HEK293 (cell line): ENCODE results near the gene YAF2.

Source experiments
- CTCF ChIA-PET: fragments of 350-600 bp; formaldehyde crosslinking; extraction: SDS; loops from one replicate; lab custom pipeline; 2021; ENCODE audit warnings: antibody characterized with exemption; lab: Yijun Ruan, JAX
- POLR2A ChIA-PET: fragments of 300-600 bp; formaldehyde crosslinking; extraction: SDS; loops from one replicate; lab custom pipeline; 2020; ENCODE audit warnings: antibody characterized with exemption, inconsistent platforms; lab: Yijun Ruan, JAX
- H3K27ac ChIP-seq: fragments of 200-500 bp; sonication (Bioruptor generic); 2 replicates; pipeline ENCODE4 v1.5.1; 2014; ENCODE audit warnings: low read depth, low read length, control low read depth, inconsistent platforms; ENCODE audit errors: extremely low read depth
- H3K36me3 ChIP-seq, 2 experiments: fragments of 200-500 bp in 1 of 2; sonication (Bioruptor generic) in 1 of 2; 1 replicate in 1 of 2; 2 replicates in 1 of 2; pipeline ENCODE4 v1.5.1; 2014 to 2017; ENCODE audit warnings: inconsistent platforms in 2 of 2, low read length in 2 of 2; ENCODE audit not compliant: control insufficient read depth in 2 of 2, insufficient read depth in 1 of 2
- H3K4me1 ChIP-seq: fragments of 200-500 bp; sonication (Bioruptor generic); 2 replicates; pipeline ENCODE4 v1.5.1; 2014; ENCODE audit warnings: mild to moderate bottlenecking, low read length, inconsistent platforms; ENCODE audit not compliant: control insufficient read depth, insufficient read depth
- H3K4me3 ChIP-seq: 2 replicates; pipeline ENCODE4 v1.5.1; 2011; ENCODE audit warnings: low read depth, mild to moderate bottlenecking, control low read depth, low read length, moderate library complexity
- H3K9me3 ChIP-seq: fragments of 200-500 bp; sonication (Bioruptor generic); 2 replicates; pipeline ENCODE4 v1.5.1; 2014; ENCODE audit warnings: low read depth, low read length, inconsistent platforms; ENCODE audit not compliant: control insufficient read depth, insufficient read depth
- FEZF1 ChIP-seq: fragments of 450-650 bp; formaldehyde crosslinking; IDR thresholded peaks from 2 replicates; pipeline ENCODE4 v1.5.1; 2016; ENCODE audit warnings: missing biosample characterization, missing genetic modification characterization
- KLF16 ChIP-seq: fragments of 450-650 bp; formaldehyde crosslinking; IDR thresholded peaks from 2 replicates; pipeline ENCODE4 v1.5.1; 2017; ENCODE audit warnings: missing biosample characterization, missing genetic modification characterization
- PRDM1 ChIP-seq: fragments of 450-650 bp; formaldehyde crosslinking; IDR thresholded peaks from 2 replicates; pipeline ENCODE4; 2016; ENCODE audit warnings: missing biosample characterization, missing genetic modification characterization
- PRDM10 ChIP-seq: fragments of 450-650 bp; formaldehyde crosslinking; IDR thresholded peaks from 2 replicates; pipeline ENCODE4 v1.5.1; 2016; ENCODE audit warnings: missing biosample characterization, missing genetic modification characterization
- REPIN1 ChIP-seq: fragments of 450-650 bp; formaldehyde crosslinking; IDR thresholded peaks from 2 replicates; pipeline ENCODE4 v1.5.1; 2017; ENCODE audit warnings: missing biosample characterization, missing genetic modification characterization, low read depth
- REST ChIP-seq: fragments of 450-650 bp; formaldehyde crosslinking; IDR thresholded peaks from 2 replicates; pipeline ENCODE4 v1.5.1; 2016; ENCODE audit warnings: missing biosample characterization, missing genetic modification characterization
- ZBTB44 ChIP-seq: fragments of 450-650 bp; IDR thresholded peaks from 2 replicates; pipeline ENCODE4 v1.5.1; 2018; ENCODE audit warnings: missing biosample characterization, mild to moderate bottlenecking, missing genetic modification characterization
- ZNF133 ChIP-seq: fragments of 450-650 bp; formaldehyde crosslinking; IDR thresholded peaks from 2 replicates; pipeline ENCODE4 v1.5.1; 2016; ENCODE audit warnings: missing biosample characterization, missing genetic modification characterization
- ZNF24 ChIP-seq: fragments of 450-650 bp; formaldehyde crosslinking; IDR thresholded peaks from 2 replicates; pipeline ENCODE4 v1.5.1; 2016; ENCODE audit warnings: missing biosample characterization, missing genetic modification characterization
- ZNF335 ChIP-seq: fragments of 450-650 bp; formaldehyde crosslinking; conservative IDR thresholded peaks from 2 replicates; pipeline ENCODE4 v1.5.1; 2016; ENCODE audit warnings: missing biosample characterization, missing genetic modification characterization
- ZNF341 ChIP-seq: fragments of 450-650 bp; formaldehyde crosslinking; IDR thresholded peaks from 2 replicates; pipeline ENCODE4; 2016; ENCODE audit warnings: low read depth, missing biosample characterization, missing genetic modification characterization
- ZNF362 ChIP-seq: fragments of 450-650 bp; formaldehyde crosslinking; IDR thresholded peaks from 2 replicates; pipeline ENCODE4 v1.5.1; 2016; ENCODE audit warnings: missing biosample characterization, missing genetic modification characterization
- ZNF394 ChIP-seq: fragments of 450-650 bp; formaldehyde crosslinking; IDR thresholded peaks from 2 replicates; pipeline ENCODE4 v1.5.1; 2016; ENCODE audit warnings: missing biosample characterization, missing genetic modification characterization, mild to moderate bottlenecking, moderate library complexity, borderline replicate concordance
- ZNF449 ChIP-seq: fragments of 450-650 bp; formaldehyde crosslinking; IDR thresholded peaks from 2 replicates; pipeline ENCODE4 v1.5.1; 2017; ENCODE audit warnings: missing biosample characterization, mild to moderate bottlenecking, missing genetic modification characterization, moderate library complexity
- ZNF600 ChIP-seq: fragments of 450-650 bp; formaldehyde crosslinking; IDR thresholded peaks from 2 replicates; pipeline ENCODE4 v1.5.1; 2016; ENCODE audit warnings: missing biosample characterization, missing genetic modification characterization
- ZNF629 ChIP-seq: fragments of 450-650 bp; formaldehyde crosslinking; IDR thresholded peaks from 2 replicates; pipeline ENCODE4 v1.5.1; 2017; ENCODE audit warnings: missing biosample characterization, missing genetic modification characterization
- ZNF660 ChIP-seq: fragments of 450-650 bp; IDR thresholded peaks from 2 replicates; pipeline ENCODE4 v1.5.1; 2018; ENCODE audit warnings: missing biosample characterization, mild to moderate bottlenecking, missing genetic modification characterization
- ZSCAN4 ChIP-seq: fragments of 450-650 bp; formaldehyde crosslinking; IDR thresholded peaks from 2 replicates; pipeline ENCODE4 v1.5.1; 2017; ENCODE audit warnings: missing biosample characterization, missing genetic modification characterization
- ZSCAN5A ChIP-seq: fragments of 450-650 bp; formaldehyde crosslinking; IDR thresholded peaks from 2 replicates; pipeline ENCODE4 v1.5.1; 2016; ENCODE audit warnings: missing biosample characterization, missing genetic modification characterization

The YAF2 gene

GRCh38 chr12:42143452-42144157, 94.4 kb downstream of the YAF2 start:
- ChIA-PET POLR2A (interaction anchor here (1.6 kb wide), 1 partner anchor 95 kb away, joined by 9 read pairs; the partner anchor contains the start of gene YAF2), CTCF (interaction anchor here (1.0 kb wide), 1 partner anchor 179 kb away, joined by 3 read pairs; no protein-coding TSS in a partner anchor)
- H3K9me3 ChIP-seq, result no peaks in the 10 kb centered on the region
- peak overlapping the region; percentile 70 for H3K4me3 ChIP-seq
- peak overlapping the region; percentile 89 for H3K27ac ChIP-seq
- H3K4me1 ChIP-seq, result peaks cover 22% of the 10 kb centered on the region
- H3K36me3 ChIP-seq, result no peaks in the 10 kb centered on the region
- TF ChIP-seq ZSCAN4 (peak; percentile 88), ZNF362 (tag by site-specific recombination) (0 out of 2 replicates have a peak, but pooled peaks have one; percentile 23), FEZF1 (no peak), ZNF394 (tag by site-specific recombination) (0 out of 2 replicates have a peak, but pooled peaks have one; percentile 16), ZNF341 (tag by site-specific recombination) (0 out of 2 replicates have a peak, but pooled peaks have one; percentile 21), ZNF335 (tag by site-specific recombination) (peak; percentile 64), ZSCAN5A (tag by site-specific recombination) (no peak), ZNF133 (no peak), REST (tag by site-specific recombination) (no peak), REPIN1 (tag by site-specific recombination) (no peak), PRDM1 (tag by site-specific recombination) (0 out of 2 replicates have a peak, but pooled peaks have one; percentile 16), ZNF600 (tag by site-specific recombination) (peak; percentile 39; the same call in 1 of the 2 replicates), ZNF660 (tag by site-specific recombination) (0 out of 2 replicates have a peak, but pooled peaks have one; percentile 39), PRDM10 (tag by site-specific recombination) (peak; percentile 49; the same call in 1 of the 2 replicates), ZNF449 (peak; percentile 38; the same call in 1 of the 2 replicates), ZNF24 (tag by site-specific recombination) (no peak), ZBTB44 (no peak), ZNF629 (tag by site-specific recombination) (peak; percentile 67), KLF16 (tag by site-specific recombination) (no peak)
